GM21529 (cell line): ENCODE data around the gene ZNF831.

Experiments
- ATAC-seq: cut with Tn5 transposase; IDR thresholded peaks from one replicate; pipeline ENCODE4 v1.9.1; 2021; ENCODE audit not compliant: unreplicated experiment

The ZNF831 gene

DNA sequence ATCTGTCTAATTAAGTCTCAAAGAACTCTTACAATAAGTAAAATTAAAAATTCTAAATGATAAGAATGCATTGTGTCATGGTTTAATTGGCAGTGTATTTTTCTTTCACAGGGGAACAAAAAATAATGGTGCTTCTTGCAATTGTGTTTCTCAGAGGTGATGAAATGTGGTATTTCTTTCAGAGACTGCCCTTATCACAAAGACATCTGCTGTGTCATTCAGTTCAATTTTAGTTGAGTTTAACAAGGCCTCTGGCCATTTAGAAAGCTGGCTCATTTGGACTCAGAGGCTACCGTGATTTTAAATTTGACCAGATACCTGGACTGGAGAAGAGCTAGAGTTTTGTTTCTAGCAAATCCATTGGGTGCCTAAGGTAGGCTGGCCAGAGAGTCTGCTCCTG lies 23.6 kb upstream of the ZNF831 start:
- ATAC-seq, result no peak

- ATAC-seq, result no peak
Observed at GRCh38 chr20:59141818-59142581, 21.6 kb upstream of the ZNF831 start.

- no peak for ATAC-seq
Observed at GRCh38 chr20:59143326-59143725, 20.3 kb upstream of the ZNF831 start.

DNA sequence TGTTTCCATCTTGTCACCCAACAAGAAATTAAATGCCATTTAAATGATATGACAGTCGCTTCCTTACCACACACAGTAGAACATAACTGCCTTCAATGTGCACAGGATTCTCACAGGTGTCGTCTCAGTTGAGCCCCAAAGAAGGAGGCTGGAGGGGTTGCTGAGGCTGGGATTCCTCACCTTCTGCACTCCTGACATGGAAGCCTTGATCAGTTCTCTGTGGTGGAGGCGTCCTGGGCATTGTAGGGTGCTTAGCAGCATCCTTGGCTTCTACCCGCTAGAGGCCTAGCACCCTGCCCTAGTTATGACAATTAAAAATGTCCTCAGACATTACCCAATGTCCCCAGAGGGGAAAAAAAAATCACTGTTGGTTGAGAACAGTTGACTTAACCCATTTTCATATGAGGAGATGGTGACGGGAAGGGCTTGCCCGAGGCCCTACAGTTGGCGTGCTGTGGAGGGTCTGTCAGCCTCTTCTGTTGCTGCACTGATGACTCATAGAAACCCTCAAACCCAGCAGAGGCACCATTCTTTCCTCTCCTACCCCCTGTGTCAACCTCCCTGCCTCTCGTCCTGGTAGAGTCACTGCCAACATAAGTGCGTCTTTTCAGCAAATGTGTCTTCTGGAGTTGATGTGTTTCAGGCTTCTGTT lies 19.3 kb upstream of the ZNF831 start:
- ATAC-seq, result no peak

- ATAC-seq, result no peak
Observed at GRCh38 chr20:59144831-59145196, 18.8 kb upstream of the ZNF831 start.

GRCh38 chr20:59145247-59145923 lies 18.2 kb upstream of the ZNF831 start:
- ATAC-seq, result no peak

DNA sequence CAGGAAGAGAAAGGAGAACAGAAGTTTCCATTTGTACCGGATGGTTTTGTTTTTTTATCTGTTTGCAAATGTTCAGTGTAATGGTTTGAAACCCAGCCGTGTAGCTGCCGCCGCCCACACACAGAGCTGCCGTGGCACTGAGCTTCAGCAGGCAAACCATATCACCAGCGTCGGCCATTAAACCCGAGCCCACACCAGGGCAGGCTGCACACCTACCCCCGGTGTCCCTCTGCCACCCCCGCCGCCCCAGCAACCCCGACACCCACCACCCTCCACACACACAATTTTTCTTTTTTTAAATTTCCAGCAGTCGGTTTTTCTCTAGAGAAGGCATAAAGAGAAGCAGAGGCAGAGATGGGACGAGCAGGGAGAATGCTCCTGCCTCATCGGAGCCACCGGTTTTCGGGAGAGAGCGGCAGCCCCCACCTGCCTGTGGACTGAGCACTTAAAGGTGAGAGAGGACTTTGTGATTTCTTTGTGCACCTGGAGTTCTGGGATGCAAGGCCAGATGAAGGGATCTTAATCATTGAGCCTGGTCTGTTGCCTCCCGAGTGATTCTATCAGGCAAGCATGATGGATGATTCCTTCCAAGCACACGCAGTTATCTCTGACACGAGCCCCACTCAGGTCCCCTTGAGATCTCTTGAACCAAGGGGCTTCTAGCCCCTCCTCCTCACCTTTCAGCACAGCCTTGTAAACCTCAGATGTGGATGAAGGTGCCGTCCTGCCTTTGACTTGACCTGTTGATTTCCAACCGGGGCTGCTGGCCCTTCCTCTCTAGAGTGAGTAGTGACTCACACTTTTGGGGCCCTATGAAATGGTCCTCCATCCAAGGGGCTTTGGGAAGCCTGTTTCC lies 17.5 kb upstream of the ZNF831 start:
- ATAC-seq, result no peak

DNA sequence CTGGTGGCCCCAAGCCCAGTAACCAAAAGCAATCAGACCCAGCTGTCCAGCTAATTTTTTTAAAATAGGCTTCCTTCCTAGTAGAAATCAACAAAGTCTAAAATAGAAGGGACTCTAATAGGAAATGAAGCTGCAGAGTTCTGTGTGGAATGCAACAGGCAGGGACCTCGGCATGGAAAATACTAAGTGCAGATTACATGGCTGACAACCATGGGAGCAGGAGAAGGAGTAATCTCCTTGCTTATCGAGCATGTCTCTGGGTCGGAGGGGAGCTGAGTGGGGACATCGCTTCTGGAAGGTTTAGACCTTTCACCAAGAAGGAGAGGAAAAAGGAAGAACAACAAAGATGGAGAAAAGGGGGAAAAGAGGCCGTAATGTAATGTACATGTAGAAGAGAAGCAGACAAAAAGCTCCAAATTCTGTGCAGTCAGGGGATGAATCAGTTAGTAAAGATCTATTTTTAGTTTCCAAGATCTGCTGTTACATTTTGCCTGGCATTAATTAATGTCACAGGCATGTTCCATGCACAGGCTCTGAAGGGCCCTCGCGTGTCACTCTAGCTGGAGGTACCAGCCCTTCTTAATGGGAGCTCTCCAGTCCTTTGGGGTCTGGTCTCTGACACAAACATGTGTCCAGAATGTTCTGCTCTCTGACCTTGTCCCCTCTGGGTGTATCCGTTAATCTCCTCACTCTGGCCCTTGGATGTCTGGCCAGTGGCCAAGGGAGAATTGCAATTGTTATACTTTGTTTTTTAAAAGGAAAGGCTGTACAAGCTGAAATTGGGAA lies 16.6 kb upstream of the ZNF831 start:
- no peak for ATAC-seq

DNA sequence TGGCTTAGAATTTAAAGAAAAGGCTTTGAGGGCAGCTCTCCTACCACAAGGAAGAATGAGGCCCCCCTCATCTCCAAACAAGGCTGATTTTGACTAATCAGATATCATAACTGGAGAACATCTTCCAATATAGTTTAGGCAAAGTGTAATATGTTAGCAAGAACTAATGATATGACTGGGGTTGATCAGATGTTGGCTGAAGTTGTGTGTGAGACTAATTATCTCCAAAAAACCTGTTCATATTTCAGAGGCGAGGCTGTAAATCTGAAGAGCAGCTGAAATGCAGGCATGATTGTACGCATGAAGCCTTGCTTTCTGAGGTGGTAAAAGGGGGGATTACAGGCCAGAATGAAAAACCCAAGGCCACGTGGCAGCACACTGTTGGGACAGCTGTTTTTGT lies 16.0 kb upstream of the ZNF831 start:
- no peak for ATAC-seq

DNA sequence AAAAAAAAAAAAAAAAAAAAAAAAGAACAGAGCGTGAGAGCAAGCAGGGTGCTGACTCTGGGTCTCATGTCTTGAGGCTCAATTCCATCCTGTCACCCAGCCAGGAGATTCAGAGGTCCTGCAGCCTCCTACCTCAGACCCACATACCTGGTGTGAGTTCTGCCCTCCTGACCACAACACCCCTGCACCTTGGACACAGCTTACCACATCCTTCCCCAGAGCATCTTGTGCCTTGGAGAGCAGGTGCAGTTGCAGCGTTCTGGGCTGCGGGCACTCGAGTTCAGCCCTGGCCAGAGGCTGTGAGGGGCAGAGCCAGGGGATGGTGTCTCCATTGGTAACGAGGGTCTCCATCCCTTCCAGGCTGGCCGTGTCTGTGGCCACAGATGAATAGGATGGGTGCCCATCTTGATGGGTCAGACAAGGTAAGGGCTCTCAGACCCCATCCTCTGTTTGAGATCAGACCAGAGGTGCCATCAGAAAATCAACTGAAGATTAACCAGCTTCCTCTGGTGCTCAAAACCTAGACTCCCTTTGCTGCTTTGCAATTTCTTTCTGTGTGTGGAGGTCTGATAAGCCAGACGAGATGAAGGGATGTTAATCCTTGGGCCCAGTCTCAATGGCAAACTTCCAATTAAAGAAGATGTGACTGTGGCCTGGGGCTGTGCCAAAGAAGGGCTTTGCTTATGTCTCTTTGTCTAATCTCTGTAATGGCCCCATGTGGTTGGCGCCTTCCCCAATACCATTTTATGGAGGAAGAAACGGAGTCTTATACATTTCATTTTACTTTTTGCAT lies 14.7 kb upstream of the ZNF831 start:
- ATAC-seq, result no peak

DNA sequence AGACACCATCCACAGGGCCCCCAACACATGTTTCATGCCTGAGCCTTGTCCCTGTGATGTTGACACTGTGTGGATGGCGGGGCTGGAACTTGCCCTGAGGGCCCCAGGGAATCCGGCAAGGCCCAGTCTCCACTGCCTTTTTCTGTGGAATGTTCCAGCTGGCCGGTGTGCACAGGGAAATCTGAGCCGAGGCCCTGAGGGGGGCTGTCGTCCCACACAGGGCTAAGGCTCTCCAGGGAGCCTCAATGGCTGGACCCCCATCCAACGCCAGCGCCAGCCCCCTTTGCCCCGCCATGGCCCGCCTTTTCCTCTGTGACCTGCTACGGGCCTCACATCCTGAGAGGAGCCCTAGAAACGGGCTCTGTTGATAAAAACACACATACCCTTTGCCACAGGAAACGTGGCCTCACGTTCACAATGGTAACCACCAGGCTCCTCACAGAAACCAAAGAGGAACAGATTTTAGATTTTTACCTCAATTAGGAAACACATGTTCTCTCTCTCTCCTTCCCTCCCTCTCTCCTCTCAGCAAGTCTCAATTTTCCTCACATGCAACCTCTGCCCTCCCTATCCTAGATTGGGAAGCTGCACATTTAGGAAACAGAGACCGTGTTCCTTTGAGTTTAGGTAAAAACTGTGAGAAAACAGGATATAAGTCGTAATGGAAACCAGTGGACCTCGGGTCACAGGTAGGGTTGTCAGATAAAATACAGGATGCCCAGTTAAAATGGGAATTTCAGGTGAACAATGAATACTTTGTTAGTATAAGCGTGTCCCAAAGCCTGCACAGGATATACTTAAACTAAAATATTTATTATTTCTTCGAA lies 13.7 kb upstream of the ZNF831 start:
- ATAC-seq, result no peak

DNA sequence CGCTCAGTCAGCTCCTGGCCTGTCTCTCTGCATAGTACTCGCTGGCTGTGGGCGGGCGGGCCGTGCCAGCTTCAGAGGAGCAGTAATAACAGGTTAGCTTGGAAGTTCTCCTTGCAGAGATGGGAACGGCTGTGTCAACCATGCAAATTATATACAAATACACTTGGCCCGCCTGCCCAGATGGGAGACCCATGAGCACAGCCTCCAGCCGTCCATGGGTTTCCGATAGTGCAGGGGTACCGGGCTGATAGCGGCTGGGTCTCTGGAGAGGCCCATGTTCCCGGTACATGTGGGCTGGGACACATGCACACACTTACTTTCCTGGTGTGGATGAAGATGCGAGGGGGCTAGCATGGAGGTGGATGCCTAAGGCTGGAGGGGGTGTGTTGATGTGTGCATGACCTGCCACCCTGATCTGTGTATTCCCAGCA lies 12.8 kb upstream of the ZNF831 start:
- ATAC-seq, result no peak

- no peak for ATAC-seq
Observed at GRCh38 chr20:59151391-59151790, 12.2 kb upstream of the ZNF831 start.

- no peak for ATAC-seq
Observed at GRCh38 chr20:59151820-59152219, 11.8 kb upstream of the ZNF831 start.

DNA sequence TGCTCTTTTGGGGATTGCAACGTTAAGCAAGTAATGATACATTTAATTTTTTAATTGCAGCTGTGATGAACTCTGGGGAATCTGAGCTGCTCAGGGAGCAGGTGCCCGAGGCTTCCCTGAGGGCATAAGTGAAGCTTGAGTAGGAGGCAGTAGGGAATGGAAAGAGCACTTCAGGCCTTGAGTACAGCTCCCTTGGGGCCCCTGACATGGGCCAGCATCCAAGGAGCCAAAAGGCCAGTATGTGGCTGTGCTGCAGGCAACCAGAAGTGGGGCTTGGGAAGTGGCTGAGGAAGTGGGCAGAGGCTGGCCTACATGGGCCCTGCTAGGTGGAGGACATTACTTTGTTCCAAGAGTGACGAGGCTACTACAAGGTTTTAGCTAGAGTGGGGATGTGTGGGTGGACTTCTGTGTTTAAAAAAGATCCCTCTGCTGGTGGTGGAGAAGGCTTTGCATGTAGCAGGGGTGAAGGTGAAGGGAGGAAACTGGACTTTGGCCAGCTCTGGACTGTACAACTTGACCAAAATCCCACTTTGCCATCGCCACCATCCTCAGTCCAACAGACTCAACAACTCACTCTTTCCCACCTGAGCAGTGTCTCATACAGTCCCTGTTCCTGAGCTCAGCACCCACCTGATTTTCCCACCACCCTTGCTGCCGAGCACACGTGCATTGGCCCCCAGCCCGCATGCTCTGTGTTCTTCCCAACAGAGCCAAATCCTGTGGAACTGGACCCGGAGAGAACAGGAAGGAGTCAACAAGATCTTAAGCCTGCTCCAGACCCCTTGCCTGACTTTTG lies 10.9 kb upstream of the ZNF831 start:
- no peak for ATAC-seq

DNA sequence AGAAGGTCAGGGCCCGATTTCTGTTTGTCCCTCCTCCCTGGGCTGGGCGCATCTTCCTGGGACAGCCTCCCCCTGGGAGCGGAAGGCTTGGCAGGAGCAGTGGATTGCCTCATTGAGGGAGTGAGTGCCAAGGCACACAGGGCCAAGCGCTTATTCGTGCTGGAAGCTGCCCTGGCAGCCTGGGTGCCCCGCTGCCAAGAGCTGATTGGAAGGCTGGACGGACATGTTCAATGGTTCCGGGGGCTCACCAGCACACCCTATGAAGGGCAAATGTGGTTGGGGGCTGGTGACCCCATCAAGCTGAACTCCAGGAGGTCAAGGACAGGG lies 10.3 kb upstream of the ZNF831 start:
- no peak for ATAC-seq

- ATAC-seq, result no peak
Observed at GRCh38 chr20:59153832-59154231, 9.8 kb upstream of the ZNF831 start.

DNA sequence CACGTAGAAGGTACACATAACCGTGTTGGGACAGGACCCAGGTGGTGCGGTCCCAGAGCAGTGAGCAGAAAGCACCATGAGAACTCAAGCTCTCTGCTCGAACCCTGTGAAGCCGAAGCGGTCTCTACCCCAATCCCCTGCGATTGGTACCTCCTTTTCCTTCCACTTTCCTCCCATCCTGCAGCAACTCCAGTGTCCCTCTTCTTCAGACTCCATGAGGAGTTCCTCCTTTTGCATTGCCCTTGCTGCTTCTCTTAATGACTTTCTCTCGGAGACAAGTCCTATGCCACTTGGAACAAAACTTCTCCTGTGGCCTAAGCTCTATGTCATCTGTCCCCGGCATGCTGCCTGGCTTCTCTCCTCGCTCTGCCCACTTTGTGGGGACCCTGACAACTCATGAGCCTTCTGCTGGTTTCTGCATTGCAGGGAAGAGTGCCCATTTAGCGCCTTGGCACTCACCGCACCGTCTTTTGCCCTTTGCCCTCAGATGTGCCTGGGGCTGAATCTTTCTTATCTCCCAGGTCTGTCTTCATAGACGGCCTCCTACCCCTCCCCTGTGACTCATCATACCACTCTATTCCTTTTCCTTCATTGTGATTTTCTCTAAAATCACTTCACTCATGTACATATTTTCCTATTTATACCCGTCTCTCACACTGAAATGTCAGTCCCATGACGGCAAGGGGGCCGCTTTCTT lies 9.2 kb upstream of the ZNF831 start:
- no peak for ATAC-seq
